ENCODE data around the gene ZSWIM8.
A peak's percentile ranks its signal among the peaks of the same experiment; 100 is the strongest.
"Not testable (repeated sequence)": the region's sequence is repeated elsewhere in the genome, so short reads cannot be mapped to it uniquely, and the experiment has no call there.

The ZSWIM8 gene

GRCh38 chr10:73785721-73786511, 510 bp downstream of the ZSWIM8 start (continued):
- no peak for TF ChIP-seq ZNF521 (tag by site-specific recombination; IDR thresholded peaks at IDR 0.05)
- 0 out of 2 replicates have a peak, but pooled peaks have one; percentile 25 for TF ChIP-seq ZNF610 (tag by site-specific recombination; IDR thresholded peaks at IDR 0.05; ENCODE audit: borderline replicate concordance)
- TF ChIP-seq ZSCAN4 (tag by site-specific recombination; IDR thresholded peaks at IDR 0.05): peak; percentile 77
- TF ChIP-seq ZNF692 (tag by site-specific recombination; IDR thresholded peaks at IDR 0.05): peak; percentile 37; the same call in 1 of the 2 replicates
- TF ChIP-seq ZNF394 (tag by site-specific recombination; IDR thresholded peaks at IDR 0.05; ENCODE audit: borderline replicate concordance): peak; percentile 35; the same call in 1 of the 2 replicates
- TF ChIP-seq ZBTB26 (tag by site-specific recombination; optimal IDR thresholded peaks at IDR 0.05): peak; percentile 90
- TF ChIP-seq GLIS1 (tag by site-specific recombination; IDR thresholded peaks at IDR 0.05): peak; percentile 90
- TF ChIP-seq SCRT2 (tag by site-specific recombination; IDR thresholded peaks at IDR 0.05): peak; percentile 89; the same call in 1 of the 2 replicates

GRCh38 chr10:73786512-73786885, 1.1 kb downstream of the ZSWIM8 start:
- CTCF ChIA-PET: interaction anchor here (1.0 kb wide), 1 partner anchor 295 kb away, joined by 4 read pairs; no protein-coding TSS in a partner anchor

GRCh38 chr10:73787031-73787800, 1.8 kb downstream of the ZSWIM8 start:
- H3K36me3 ChIP-seq (ENCODE audit: control insufficient read depth in 2 of 2, insufficient read depth in 1 of 2, low read length in 2 of 2): peaks cover 0 to 51% of the 10 kb centered on the region in 2 experiments; a peak in 2 of 3 replicates
- H3K4me1 ChIP-seq (ENCODE audit: control insufficient read depth, insufficient read depth, low read length); H3K4me3 ChIP-seq (ENCODE audit: low read depth, low read length); H3K9me3 ChIP-seq (ENCODE audit: control insufficient read depth, insufficient read depth, low read depth, low read length); H3K27ac ChIP-seq (ENCODE audit: extremely low read depth, low read depth, low read length): not testable (repeated sequence)
- ChIA-PET POLR2A (interaction anchor here (0.8 to 2.1 kb wide), 4 partner anchors 8 to 391 kb away, joined by 3 to 18 read pairs (median 6); a partner anchor contains a TSS), CTCF (interaction anchor here (0.7 to 1.0 kb wide), 2 partner anchors 294 to 486 kb away, joined by 3 to 4 read pairs; no protein-coding TSS in a partner anchor)

More at GRCh38 chr10:73786512-73786885, 1.1 kb downstream of the ZSWIM8 start:
- no peaks in the 10 kb centered on the region for H3K9me3 ChIP-seq (ENCODE audit: control insufficient read depth, insufficient read depth, low read depth, low read length)
- TF ChIP-seq ZNF510 (tag by site-specific recombination; IDR thresholded peaks at IDR 0.05; ENCODE audit: insufficient replicate concordance) (no peak), ZBTB7A (tag by site-specific recombination; IDR thresholded peaks at IDR 0.05; ENCODE audit: low read depth) (no peak), ZBTB26 (tag by site-specific recombination; optimal IDR thresholded peaks at IDR 0.05) (no peak), ZNF76 (tag by site-specific recombination; IDR thresholded peaks at IDR 0.05; ENCODE audit: borderline replicate concordance, low read depth) (0 out of 2 replicates have a peak, but pooled peaks have one; percentile 42), PRDM6 (tag by site-specific recombination; IDR thresholded peaks at IDR 0.05) (no peak), ZBTB17 (tag by site-specific recombination; IDR thresholded peaks at IDR 0.05) (peak; percentile 4; the same call in 1 of the 2 replicates), ZNF18 (tag by site-specific recombination; IDR thresholded peaks at IDR 0.05) (no peak)
- POLR2A ChIA-PET: interaction anchor here (0.8 to 2.1 kb wide), 8 partner anchors 9 to 392 kb away, joined by 3 to 18 read pairs (median 5); a partner anchor contains a TSS
- 0 out of 2 replicates have a peak overlapping the region, but pooled peaks have one; percentile 74 for H3K27ac ChIP-seq (ENCODE audit: extremely low read depth, low read depth, low read length)
- peak overlapping the region; percentile 93 for H3K4me3 ChIP-seq (ENCODE audit: low read depth, low read length)
- peaks cover 8% of the 10 kb centered on the region; the same call in 1 of the 2 replicates for H3K4me1 ChIP-seq (ENCODE audit: control insufficient read depth, insufficient read depth, low read length)
- peaks cover 0 to 44% of the 10 kb centered on the region in 2 experiments; a peak in 2 of 3 replicates for H3K36me3 ChIP-seq (ENCODE audit: control insufficient read depth in 2 of 2, insufficient read depth in 1 of 2, low read length in 2 of 2)

All from HEK293 (cell line).